ENCODE results near the gene PPP2R2D. TPM values are rescaled to one million over a fixed set of nuclear protein-coding genes. Genes with fewer than 3 reads are reported as not detected.

PPP2R2D gene
- total RNA-seq, 2 experiments from 2014 or later = 30.0 to 39.3 TPM

DNA sequence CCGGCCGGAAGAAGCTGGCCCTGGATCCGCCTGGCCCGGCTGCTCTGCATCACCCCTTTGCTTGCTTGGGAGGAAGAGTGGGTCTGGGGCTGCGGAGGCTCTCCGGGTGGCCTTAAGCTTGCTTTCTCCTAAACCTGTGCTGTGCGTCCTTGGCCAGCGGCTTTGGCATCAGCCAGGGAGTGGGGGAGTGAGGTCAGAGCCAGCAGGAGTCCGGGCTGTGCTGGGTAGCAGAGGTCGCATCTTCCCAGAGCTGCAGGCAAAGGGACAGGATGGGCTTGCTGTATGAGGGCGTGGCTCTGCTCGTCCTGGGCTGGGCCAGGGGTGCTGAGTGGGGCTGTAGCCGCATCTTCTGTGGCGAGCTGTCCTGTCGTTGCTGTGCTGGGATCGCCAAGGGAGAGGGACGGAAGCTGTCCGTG is 59.8 kb downstream of the PPP2R2D start:
- ATAC-seq = no peak
- H3K4me3 Mint-ChIP-seq = no peak overlapping the region
- no peaks in the 10 kb centered on the region for H3K27me3 Mint-ChIP-seq
- H3K36me3 Mint-ChIP-seq (ENCODE audit: low read depth) = peaks cover 39% of the 10 kb centered on the region
- ChIA-PET CTCF (no interaction called here), POLR2A (interaction anchor here (0.6 kb wide), 1 partner anchor 411 kb away, joined by 3 read pairs; no protein-coding TSS in a partner anchor)
- intact Hi-C loops (cut with DNase I, micrococcal nuclease) = no loop called here
- H3K27ac Mint-ChIP-seq = no peak overlapping the region
- H3K9me3 Mint-ChIP-seq (ENCODE audit: low read depth) = no peaks in the 10 kb centered on the region
- no peak for DNase-seq
- peaks cover 21% of the 10 kb centered on the region for H3K4me1 Mint-ChIP-seq

- Mint-ChIP-seq H3K27me3 (no peaks in the 10 kb centered on the region), H3K36me3 (ENCODE audit: low read depth) (peaks cover 37% of the 10 kb centered on the region), H3K27ac (no peak overlapping the region), H3K4me3 (no peak overlapping the region), H3K4me1 (peaks cover 22% of the 10 kb centered on the region), H3K9me3 (ENCODE audit: low read depth) (no peaks in the 10 kb centered on the region)
- DNase-seq (no peak), ATAC-seq (no peak)
- intact Hi-C loops (cut with DNase I, micrococcal nuclease) = no loop called here
- CTCF ChIA-PET = no interaction called here
- POLR2A ChIA-PET = interaction anchor here (0.6 kb wide), 1 partner anchor 410 kb away, joined by 3 read pairs; no protein-coding TSS in a partner anchor
Observed at GRCh38 chr10:131961047-131961776, 60.4 kb downstream of the PPP2R2D start.

- intact Hi-C loops (cut with DNase I, micrococcal nuclease) = no loop called here
- no peak overlapping the region for H3K4me3 Mint-ChIP-seq
- H3K27ac Mint-ChIP-seq = peak overlapping the region; percentile 52
- no peaks in the 10 kb centered on the region for H3K9me3 Mint-ChIP-seq (ENCODE audit: low read depth)
- DNase-seq (no peak), ATAC-seq (no peak)
- H3K27me3 Mint-ChIP-seq = no peaks in the 10 kb centered on the region
- peaks cover 30% of the 10 kb centered on the region for H3K36me3 Mint-ChIP-seq (ENCODE audit: low read depth)
- peaks cover 24% of the 10 kb centered on the region for H3K4me1 Mint-ChIP-seq
- ChIA-PET CTCF (no interaction called here), POLR2A (no interaction called here)
Observed at GRCh38 chr10:131961777-131962662, 61.2 kb downstream of the PPP2R2D start.

GRCh38 chr10:131963350-131963749 is 62.5 kb downstream of the PPP2R2D start:
- ATAC-seq = no peak

DNA sequence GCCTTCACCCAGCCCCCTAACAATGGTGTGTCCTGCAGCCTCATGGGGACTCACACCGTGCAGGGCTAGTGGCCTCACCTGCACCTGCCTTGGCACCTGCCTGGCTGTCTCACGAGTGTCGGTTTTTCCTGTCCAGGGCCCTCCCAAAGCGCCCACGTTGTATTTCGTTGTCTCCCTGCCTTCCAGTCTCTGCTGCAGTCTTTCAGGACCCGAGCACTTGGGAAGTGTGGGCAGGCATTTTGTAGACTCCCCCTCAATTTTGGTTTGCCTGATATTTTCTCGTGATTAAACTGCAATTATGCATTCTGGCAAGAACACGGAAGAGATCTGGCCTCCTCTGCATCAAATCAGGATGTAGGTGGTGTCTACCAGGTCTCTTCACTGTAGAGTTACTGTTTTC is 63.0 kb downstream of the PPP2R2D start:
- no peak for DNase-seq
- Mint-ChIP-seq H3K36me3 (ENCODE audit: low read depth) (peaks cover 32% of the 10 kb centered on the region), H3K27ac (no peak overlapping the region), H3K4me1 (peaks cover 24% of the 10 kb centered on the region), H3K27me3 (no peaks in the 10 kb centered on the region), H3K4me3 (no peak overlapping the region), H3K9me3 (ENCODE audit: low read depth) (no peaks in the 10 kb centered on the region)
- ATAC-seq = no peak
- ChIA-PET CTCF (no interaction called here), POLR2A (no interaction called here)
- intact Hi-C loops (cut with DNase I, micrococcal nuclease) = no loop called here

More at GRCh38 chr10:131963350-131963749, 62.5 kb downstream of the PPP2R2D start:
- ChIA-PET POLR2A (no interaction called here), CTCF (no interaction called here)
- no peak for DNase-seq
- H3K4me1 Mint-ChIP-seq = peaks cover 24% of the 10 kb centered on the region
- no peak overlapping the region for H3K4me3 Mint-ChIP-seq
- H3K27ac Mint-ChIP-seq = no peak overlapping the region
- H3K36me3 Mint-ChIP-seq (ENCODE audit: low read depth) = peaks cover 27% of the 10 kb centered on the region
- intact Hi-C loops (cut with DNase I, micrococcal nuclease) = no loop called here
- H3K27me3 Mint-ChIP-seq = no peaks in the 10 kb centered on the region
- H3K9me3 Mint-ChIP-seq (ENCODE audit: low read depth) = no peaks in the 10 kb centered on the region

DNA sequence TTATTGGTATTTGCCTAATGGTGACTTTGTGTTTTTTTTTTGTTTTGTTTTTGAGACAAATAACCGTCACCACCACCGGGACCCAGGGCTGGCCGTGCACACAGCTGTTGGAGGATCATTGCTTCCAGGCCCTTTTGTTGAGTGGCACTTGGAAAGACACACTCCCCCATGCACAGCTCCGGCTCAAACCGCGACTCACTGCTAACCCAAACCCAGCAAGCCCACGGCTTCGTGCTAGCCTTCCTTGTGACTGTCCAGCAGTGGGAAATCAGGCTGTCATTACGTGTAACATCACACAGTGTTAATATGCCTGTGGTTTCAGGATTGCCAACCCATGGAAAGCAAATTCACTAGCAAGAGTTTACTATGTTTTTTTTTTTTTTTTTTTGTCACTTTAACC is 63.5 kb downstream of the PPP2R2D start:
- Mint-ChIP-seq H3K9me3 (ENCODE audit: low read depth) (no peaks in the 10 kb centered on the region), H3K36me3 (ENCODE audit: low read depth) (peaks cover 36% of the 10 kb centered on the region), H3K27me3 (no peaks in the 10 kb centered on the region), H3K27ac (no peak overlapping the region), H3K4me1 (peaks cover 24% of the 10 kb centered on the region), H3K4me3 (no peak overlapping the region)
- no peak for ATAC-seq
- no peak for DNase-seq
- CTCF ChIA-PET = interaction anchor here (0.6 to 0.7 kb wide), 2 partner anchors 14 to 22 kb away, joined by 3 read pairs; no protein-coding TSS in a partner anchor
- POLR2A ChIA-PET = no interaction called here
- intact Hi-C loops (cut with DNase I, micrococcal nuclease) = no loop called here

DNA sequence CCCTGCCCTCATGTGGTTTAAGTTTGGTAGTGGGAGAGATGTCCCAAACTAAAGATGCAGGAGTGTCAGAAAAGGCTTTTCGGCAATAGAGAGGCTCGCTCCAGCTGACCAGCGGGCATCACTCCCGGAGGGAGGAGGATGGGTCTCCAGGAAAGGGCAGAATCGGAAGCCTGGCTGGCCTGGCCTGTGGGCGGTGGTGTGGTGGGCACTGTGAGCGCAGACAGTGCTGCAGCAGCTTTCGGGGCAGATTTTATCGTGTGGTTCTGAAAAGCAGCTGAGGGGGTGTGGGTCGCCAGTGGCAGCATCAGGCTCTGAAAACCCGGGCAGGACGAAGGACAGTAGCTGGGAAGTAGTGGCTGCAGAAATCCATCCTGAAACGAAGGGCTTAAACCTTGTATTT is 68.1 kb downstream of the PPP2R2D start:
- H3K36me3 Mint-ChIP-seq (ENCODE audit: low read depth) = peaks cover 68% of the 10 kb centered on the region
- H3K4me3 Mint-ChIP-seq = no peak overlapping the region
- H3K27me3 Mint-ChIP-seq = no peaks in the 10 kb centered on the region
- intact Hi-C loops (cut with DNase I, micrococcal nuclease) = no loop called here
- ATAC-seq (no peak), DNase-seq (no peak)
- no peak overlapping the region for H3K27ac Mint-ChIP-seq
- no peaks in the 10 kb centered on the region for H3K9me3 Mint-ChIP-seq (ENCODE audit: low read depth)
- CTCF ChIA-PET = interaction anchor here (0.7 to 1.6 kb wide), 2 partner anchors 74 to 1496 kb away, joined by 3 read pairs; no protein-coding TSS in a partner anchor
- POLR2A ChIA-PET = no interaction called here
- H3K4me1 Mint-ChIP-seq = peaks cover 54% of the 10 kb centered on the region

DNA sequence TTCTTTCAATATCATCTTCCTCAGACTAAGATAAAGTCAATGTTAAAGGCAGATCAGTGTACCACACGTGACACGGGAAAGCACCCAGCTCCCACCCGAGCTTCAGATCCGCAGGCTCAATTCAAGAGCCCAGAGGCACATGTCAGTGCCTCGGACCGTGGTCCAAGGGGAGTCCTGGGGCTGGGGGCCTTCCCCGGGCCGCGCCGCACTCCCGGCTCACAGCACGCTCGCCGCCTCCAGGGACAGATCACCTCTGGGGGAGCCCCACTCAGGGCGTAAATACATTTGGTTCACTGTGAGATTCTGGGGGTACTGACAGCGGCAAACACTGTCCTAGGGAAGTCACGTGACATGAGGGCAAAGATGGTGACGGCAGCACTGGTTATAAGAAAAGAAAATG is 70.1 kb downstream of the PPP2R2D start:
- POLR2A ChIA-PET = no interaction called here
- Mint-ChIP-seq H3K27ac (no peak overlapping the region), H3K27me3 (no peaks in the 10 kb centered on the region), H3K4me3 (no peak overlapping the region), H3K4me1 (peaks cover 56% of the 10 kb centered on the region), H3K9me3 (ENCODE audit: low read depth) (no peaks in the 10 kb centered on the region), H3K36me3 (ENCODE audit: low read depth) (peaks cover 65% of the 10 kb centered on the region)
- DNase-seq = no peak
- intact Hi-C loops (cut with DNase I, micrococcal nuclease) = no loop called here
- CTCF ChIA-PET = no interaction called here
- ATAC-seq = no peak

DNA sequence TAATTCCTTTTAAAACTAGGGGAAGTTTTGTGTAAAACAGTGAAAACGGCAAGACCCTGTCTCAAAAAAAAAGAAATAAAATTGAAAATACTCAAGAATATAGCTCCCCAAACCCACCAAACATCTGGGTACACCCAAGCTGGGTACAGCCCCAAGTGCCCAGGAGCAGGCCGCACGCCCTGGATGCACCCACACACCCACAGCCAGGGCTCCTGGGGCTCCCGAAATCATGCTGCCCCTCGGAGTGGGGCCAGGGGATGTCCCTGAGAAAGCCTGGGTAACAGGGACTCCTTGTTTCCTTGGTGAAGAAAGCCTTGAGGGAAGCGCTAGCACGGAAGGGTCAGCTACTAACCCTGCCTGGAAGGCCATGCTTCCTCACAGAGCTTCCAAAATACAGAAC is 70.8 kb downstream of the PPP2R2D start:
- no peak for ATAC-seq
- Mint-ChIP-seq H3K9me3 (ENCODE audit: low read depth) (no peaks in the 10 kb centered on the region), H3K36me3 (ENCODE audit: low read depth) (peaks cover 70% of the 10 kb centered on the region), H3K27me3 (no peaks in the 10 kb centered on the region), H3K27ac (peak overlapping the region; percentile 81), H3K4me1 (peaks cover 61% of the 10 kb centered on the region), H3K4me3 (no peak overlapping the region)
- no peak for DNase-seq
- ChIA-PET POLR2A (no interaction called here), CTCF (interaction anchor here (1.0 to 1.1 kb wide), 2 partner anchors 12 to 43 kb away, joined by 3 read pairs; no protein-coding TSS in a partner anchor)
- intact Hi-C loops (cut with DNase I, micrococcal nuclease) = no loop called here

- intact Hi-C loops (cut with DNase I, micrococcal nuclease) = no loop called here
- Mint-ChIP-seq H3K27me3 (no peaks in the 10 kb centered on the region), H3K9me3 (ENCODE audit: low read depth) (no peaks in the 10 kb centered on the region), H3K4me1 (peaks cover 69% of the 10 kb centered on the region), H3K36me3 (ENCODE audit: low read depth) (peaks cover 79% of the 10 kb centered on the region), H3K27ac (peak overlapping the region; percentile 81), H3K4me3 (peak overlapping the region; percentile 43)
- POLR2A ChIA-PET = interaction anchor here (0.6 to 1.0 kb wide), 3 partner anchors 28 to 175 kb away, joined by 3 to 5 read pairs (median 4); no protein-coding TSS in a partner anchor
- CTCF ChIA-PET = interaction anchor here (0.5 to 1.2 kb wide), 7 partner anchors 9 to 1628 kb away, joined by 3 to 4 read pairs (median 4); partner anchors contain the start of gene BNIP3
- ATAC-seq (peak; percentile 62), DNase-seq (peak; percentile 51)
Observed at GRCh38 chr10:131972474-131973071, 71.8 kb downstream of the PPP2R2D start.

Measured in activated CD4-positive, alpha-beta T cell treated with anti-CD3 and anti-CD28 coated beads for 36 hours (primary cell).